GM21447 (cell line): ENCODE data around the gene ADTRP.

ENCODE experiments used
- ATAC-seq: cut with Tn5 transposase; IDR thresholded peaks from one replicate; pipeline ENCODE4 v1.9.1; 2021; ENCODE audit not compliant: unreplicated experiment

The ADTRP gene

DNA sequence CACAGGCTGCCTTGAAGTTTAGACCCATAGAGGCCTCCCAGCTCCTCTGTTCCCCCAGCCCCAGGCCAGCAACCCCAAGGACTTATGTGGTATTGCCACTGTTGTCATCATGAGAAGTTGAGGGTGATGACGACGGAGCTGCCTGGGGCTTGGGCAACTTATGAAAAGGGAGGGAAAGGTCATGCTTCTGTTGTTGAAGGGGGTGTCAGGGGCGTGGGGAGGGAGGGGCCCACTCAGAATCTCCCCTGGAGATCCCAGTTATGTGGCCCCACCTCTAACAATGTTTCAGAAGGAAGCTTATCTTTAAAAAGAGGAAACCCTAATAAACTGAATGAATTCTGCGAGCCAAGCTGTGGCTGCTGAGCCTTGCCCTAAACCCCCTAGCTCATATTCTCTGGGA is 4.2 kb downstream of the ADTRP start:
- ATAC-seq: no peak

DNA sequence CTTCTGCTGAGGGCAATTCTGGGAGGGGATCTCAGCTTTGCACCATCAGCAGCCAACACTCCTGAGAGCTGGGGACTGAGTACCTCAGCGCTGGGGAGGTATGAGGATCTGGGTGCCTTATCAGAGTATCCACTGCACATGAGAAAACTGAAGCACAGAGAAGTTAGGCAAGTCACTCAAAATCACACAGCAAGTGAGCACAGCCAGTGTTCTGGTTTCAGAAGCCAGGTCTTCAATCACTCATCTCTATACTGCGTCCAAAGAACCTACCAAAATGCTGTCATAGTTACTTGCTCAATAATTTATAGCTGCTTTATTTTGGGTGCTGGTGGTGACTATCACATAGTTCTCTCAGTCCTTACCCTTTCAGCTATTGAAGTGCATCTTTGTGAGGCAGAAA is 5.0 kb downstream of the ADTRP start:
- ATAC-seq: no peak

- no peak for ATAC-seq
Measured at GRCh38 chr6:11773013-11773412, 5.6 kb downstream of the ADTRP start.

DNA sequence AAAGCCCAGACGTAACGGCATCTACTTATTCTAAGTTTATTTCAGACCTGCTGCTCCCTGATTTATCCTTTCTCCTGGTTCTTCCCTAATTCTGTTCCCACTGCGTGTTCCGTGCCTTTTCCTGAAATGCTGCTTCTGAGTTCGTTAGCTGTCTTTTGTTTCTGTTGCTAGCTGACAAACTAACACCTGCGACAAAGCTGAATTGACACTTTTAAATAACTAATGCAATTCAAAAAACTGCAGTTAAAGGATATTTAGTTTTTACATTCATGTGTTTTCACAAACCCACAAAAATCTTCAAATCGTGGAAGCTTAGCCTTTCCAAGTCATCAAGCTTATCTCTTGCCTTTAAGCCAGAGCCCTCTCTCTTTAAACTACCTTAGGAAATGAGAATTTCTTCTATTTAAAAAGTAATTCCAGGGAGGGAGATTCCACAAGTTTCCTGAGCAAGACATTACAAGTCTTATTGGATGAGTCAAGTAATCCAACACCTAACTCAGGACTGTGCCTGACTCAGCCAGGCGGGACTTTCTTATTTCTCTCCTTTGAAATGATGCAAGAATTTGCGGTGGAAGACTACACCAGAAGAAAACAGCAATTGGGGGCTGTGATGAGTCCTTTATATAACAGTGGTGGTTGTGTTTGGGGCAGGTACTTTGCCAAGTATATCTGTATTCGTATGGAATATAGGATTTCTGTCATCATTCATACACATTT is 6.3 kb downstream of the ADTRP start:
- no peak for ATAC-seq

DNA sequence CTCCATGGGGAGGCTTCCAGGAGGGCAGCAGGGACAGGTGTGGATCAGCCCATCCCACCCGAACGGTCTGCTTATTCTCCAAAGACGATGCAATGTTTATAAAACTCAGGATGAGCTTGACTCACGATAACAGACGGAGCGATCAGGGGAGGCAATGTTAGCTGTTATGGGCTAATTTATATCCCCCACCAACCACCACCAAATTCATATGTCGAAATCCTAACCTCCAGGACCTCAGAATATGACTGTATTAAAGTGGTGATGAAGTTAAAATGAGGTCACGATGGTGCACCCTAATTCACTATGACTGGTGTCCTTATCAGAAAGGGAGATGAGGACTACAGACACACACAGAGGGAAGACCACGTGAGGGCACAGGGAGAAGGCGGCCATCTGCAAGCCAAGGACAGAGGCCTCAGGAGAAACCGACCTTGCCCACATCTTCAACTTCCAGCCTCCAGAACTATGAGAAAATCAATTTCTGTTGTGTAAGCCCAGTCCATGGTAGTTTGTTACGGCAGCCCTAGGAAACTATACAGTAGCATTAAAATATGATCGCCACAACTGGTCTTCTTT is 7.0 kb downstream of the ADTRP start:
- ATAC-seq: no peak

GRCh38 chr6:11770546-11771466 is 7.8 kb downstream of the ADTRP start:
- ATAC-seq: no peak

DNA sequence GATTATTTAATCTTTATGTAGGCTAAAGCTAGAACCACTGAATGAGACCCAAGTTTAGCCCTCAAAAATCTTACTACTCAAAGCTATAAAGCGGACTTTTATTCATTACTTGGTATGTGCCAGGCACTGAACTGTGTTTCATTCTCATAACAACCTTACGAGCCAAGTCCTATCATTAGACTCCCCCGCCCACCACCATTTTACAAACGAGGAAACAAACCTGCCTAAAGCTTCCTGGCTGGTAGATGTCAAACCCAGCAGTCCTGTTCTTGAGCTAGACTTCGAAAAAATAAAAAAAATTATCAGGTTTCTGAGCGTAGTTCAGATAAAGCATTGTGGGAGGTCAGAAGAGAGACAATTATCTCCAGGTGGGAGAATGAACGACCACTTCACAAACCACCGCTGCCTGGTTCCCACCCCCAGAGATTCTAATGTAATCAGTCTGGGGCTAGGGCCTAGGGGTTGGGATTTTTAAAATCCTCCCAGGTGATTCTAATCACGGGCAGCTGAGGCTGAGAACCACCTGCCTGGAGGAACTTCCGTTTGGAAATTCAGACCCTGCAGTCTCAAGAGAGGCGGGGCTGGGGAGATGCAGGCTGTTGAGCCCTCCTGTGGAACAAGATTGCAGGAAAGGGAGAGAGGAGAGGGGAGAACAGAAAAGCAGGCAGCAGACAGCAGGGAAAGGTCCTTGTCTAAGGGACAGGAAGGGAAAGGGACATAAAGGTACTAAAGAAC is 8.6 kb downstream of the ADTRP start:
- no peak for ATAC-seq

DNA sequence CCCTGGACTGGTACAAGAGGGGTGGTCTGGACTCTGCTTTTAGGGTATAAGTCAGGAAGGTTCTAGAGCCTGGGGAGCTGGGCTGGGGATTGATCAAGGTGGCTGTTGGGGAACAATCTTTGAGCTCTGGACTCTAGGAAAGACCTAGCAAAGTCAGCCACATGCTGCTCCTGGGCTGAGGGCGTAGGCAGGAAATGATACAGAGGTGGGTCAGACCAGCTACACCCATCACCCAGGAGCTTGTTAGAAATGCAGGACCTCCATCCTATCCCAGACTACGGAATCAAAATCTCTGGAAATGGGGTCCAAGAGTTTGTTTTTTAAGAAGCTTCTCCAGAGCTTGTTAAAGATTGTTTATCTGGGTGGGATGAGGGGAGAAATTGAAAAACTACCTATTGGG is 9.4 kb downstream of the ADTRP start:
- no peak for ATAC-seq

DNA sequence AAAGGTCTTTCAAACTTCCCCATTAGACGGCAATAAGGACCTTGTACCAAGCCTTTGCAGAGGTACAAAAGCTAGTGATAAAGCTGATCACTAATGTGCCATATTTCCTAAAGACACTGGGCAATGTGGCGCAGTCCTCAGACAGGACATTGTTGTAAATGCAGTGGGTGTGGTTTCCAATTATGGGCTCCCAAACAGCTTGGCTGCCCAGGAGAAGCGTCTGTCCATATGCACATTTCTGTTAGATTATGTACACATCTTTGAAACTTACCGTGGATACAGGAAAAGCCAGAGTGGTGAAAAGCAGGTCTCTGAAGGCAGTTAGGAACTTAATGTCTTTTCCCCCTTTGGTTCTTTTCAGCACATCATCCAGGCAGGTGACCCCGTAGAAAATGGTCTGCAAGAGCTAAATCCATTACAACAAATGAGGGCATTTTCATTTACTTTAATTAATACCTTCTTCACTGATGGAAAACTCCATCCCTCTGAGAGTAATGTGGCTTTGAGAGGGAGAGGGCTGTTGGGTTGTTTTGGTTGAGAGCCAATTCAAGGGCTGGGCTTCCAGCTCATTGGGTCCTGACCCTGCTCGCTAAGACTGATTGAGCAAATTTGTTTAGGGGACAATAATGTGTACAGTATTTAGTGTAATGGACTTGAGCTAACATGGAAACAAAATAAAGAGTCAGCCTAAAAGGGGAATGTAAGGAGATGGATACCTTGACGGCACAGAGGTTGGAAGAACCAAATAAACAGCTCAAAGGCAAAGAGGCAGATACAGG is 10.4 kb downstream of the ADTRP start:
- no peak for ATAC-seq

GRCh38 chr6:11767458-11767857 is 11.1 kb downstream of the ADTRP start:
- no peak for ATAC-seq

DNA sequence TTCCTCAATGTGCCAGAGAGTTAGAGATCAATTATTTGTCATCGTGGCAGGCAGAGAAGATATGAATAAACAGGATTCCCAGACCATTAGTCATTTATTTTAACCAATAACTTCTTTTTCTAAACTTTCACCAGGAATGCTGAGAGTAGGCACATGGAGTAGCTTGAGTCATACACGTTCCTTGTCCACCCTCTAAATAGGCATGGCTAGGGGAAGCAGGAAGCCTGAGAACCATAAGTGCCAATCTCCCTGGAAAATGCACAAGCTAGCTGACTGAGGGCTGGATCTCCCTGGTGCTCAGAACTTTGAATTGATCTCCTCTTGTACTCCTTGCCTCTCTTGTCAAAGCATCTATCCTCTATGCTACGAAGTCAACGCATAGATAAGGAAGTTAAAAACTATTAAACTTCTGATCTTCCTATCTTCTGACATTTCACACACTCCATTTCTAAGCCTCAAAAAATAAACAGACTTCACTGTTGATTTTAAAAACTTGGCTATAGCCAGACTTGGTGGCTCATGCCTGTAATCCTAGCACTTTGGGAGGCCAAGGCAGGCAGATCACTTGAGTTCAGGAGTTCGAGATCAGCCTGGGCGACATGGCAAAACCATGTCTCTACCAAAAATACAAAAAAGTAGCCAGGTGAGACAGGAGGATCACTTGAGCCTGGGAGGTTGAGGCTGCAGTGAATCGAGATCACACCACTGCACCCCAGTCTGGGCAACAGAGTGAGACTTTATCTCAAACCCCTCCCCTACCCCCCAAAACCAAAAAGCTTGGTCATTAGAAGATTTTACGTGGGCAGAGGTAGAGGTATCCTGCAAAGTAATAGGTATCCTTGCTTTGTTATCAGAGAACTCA is 11.8 kb downstream of the ADTRP start:
- no peak for ATAC-seq

GRCh38 chr6:11766043-11766442 is 12.6 kb downstream of the ADTRP start:
- ATAC-seq: no peak

- ATAC-seq: no peak
Measured at GRCh38 chr6:11764250-11764604, 14.4 kb downstream of the ADTRP start.

DNA sequence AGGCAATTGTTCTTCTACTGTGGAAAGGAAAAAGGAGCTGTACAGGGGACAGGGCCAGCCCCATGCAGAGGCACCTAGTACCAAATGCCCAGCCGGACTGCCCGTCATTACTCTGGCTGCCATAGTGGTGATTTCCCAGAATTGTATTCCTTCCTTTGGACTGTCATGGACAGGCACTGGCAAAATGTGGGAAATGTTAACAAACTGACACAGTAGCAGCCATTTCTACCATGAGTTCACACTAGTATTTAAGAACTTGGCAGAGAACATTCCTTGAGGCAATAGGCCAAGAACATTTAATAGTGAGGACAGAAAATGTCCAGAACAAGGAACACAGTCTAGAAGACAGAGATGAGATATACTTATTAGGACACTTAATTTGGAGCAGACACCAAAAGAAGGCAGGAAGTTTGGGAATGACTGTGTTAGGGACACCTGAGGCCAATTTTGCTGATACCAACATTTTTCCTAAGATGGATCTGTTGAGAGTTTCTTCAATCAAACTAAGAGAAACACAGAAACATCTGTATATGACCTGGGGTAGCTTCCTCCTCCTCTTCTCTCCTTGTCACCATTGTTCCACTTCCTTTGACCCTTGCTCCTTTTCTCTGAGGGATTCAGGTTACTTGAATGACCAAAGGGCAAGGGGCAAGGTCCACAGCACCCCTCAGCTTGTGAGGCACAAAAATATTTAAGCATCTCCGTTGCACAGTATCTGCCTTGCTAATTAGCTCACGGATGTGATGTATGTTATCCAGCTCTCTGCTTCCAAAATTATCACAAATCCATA is 14.9 kb downstream of the ADTRP start:
- no peak for ATAC-seq

GRCh38 chr6:11762794-11763459 is 15.7 kb downstream of the ADTRP start:
- ATAC-seq: no peak

- no peak for ATAC-seq
Measured at GRCh38 chr6:11761744-11762620, 16.6 kb downstream of the ADTRP start.

- ATAC-seq: no peak
Measured at GRCh38 chr6:11760015-11760473, 18.6 kb downstream of the ADTRP start.
